ENCODE data around the gene MACROD2.
"Not testable (repeated sequence)": the region's sequence is repeated elsewhere in the genome, so short reads cannot be mapped to it uniquely, and the experiment has no call there.

The MACROD2 gene

GRCh38 chr20:14197097-14197496 is 201.8 kb downstream of the MACROD2 start:
- DNase-seq, result no peak

- DNase-seq, result no peak
These were observed 203.1 kb downstream of the MACROD2 start for GRCh38 chr20:14198416-14198815.

- DNase-seq, result no peak
These were observed 203.8 kb downstream of the MACROD2 start for GRCh38 chr20:14199111-14199510.

- DNase-seq, result no peak
These were observed 208.3 kb downstream of the MACROD2 start for GRCh38 chr20:14203657-14204056.

- DNase-seq, result no peak
These were observed 212.3 kb downstream of the MACROD2 start for GRCh38 chr20:14207591-14207990.

- DNase-seq, result no peak
These were observed 213.6 kb downstream of the MACROD2 start for GRCh38 chr20:14208956-14209355.

- no peak for DNase-seq
These were observed 214.8 kb downstream of the MACROD2 start for GRCh38 chr20:14210146-14210545.

GRCh38 chr20:14214046-14214445 is 218.7 kb downstream of the MACROD2 start:
- DNase-seq, result no peak

GRCh38 chr20:14215880-14216279 is 220.6 kb downstream of the MACROD2 start:
- DNase-seq, result not testable (repeated sequence)

GRCh38 chr20:14219801-14220461 is 224.6 kb downstream of the MACROD2 start:
- DNase-seq, result peak in 1 of 2 experiments; percentile 15

GRCh38 chr20:14220986-14221385 is 225.7 kb downstream of the MACROD2 start:
- DNase-seq, result no peak

- DNase-seq, result no peak
These were observed 228.5 kb downstream of the MACROD2 start for GRCh38 chr20:14223806-14224205.

- DNase-seq, result peak in 1 of 2 experiments; percentile 3
These were observed 231.0 kb downstream of the MACROD2 start for GRCh38 chr20:14226051-14227049.

- no peak for DNase-seq
These were observed 237.3 kb downstream of the MACROD2 start for GRCh38 chr20:14232650-14233049.

- no peak for DNase-seq
These were observed 239.5 kb downstream of the MACROD2 start for GRCh38 chr20:14234666-14235295.

GRCh38 chr20:14235355-14235754 is 240.0 kb downstream of the MACROD2 start:
- DNase-seq, result no peak

- no peak for DNase-seq
These were observed 250.2 kb downstream of the MACROD2 start for GRCh38 chr20:14245368-14245970.

GRCh38 chr20:14259689-14260088 is 264.4 kb downstream of the MACROD2 start:
- DNase-seq, result no peak

GRCh38 chr20:14260367-14260766 is 265.1 kb downstream of the MACROD2 start:
- DNase-seq, result no peak

- DNase-seq, result peak in 1 of 2 experiments; percentile 19
These were observed 269.6 kb downstream of the MACROD2 start for GRCh38 chr20:14264869-14265268.

- no peak for DNase-seq
These were observed 270.9 kb downstream of the MACROD2 start for GRCh38 chr20:14266246-14266645.

GRCh38 chr20:14270751-14271150 is 275.4 kb downstream of the MACROD2 start:
- DNase-seq, result not testable (repeated sequence)

GRCh38 chr20:14282140-14282539 is 286.8 kb downstream of the MACROD2 start:
- DNase-seq, result no peak
